Heart left ventricle (tissue), 16 donors: ENCODE results near the gene SPATA3. TPM values are rescaled to one million over a fixed set of nuclear protein-coding genes. Genes with fewer than 3 reads are reported as not detected.

Source experiments
- ATAC-seq, 4 donors: fragments of 200-7000 bp; cut with Tn5 transposase; one replicate each; pipeline ENCODE4 v1.9.1; 2020 to 2022; ENCODE audit warnings: moderate library complexity in 4 of 4, mild to moderate bottlenecking in 3 of 4, moderate number of reproducible peaks in 1 of 4
- DNase-seq, 5 donors: peaks; one replicate each; pipeline ENCODE4 v3.0.0-alpha.2; 2020
- H3K27ac ChIP-seq, 12 donors: fragments of 200-600 bp; sonication (generic) in 4 of 12; one replicate each; pipeline versions ENCODE4 v1.5.0 to v1.8.0; 2016 to 2022; ENCODE audit warnings: mild to moderate bottlenecking in 2 of 12
- H3K27me3 ChIP-seq, 9 donors: fragments of 200-600 bp; sonication (generic) in 2 of 9; one replicate each; pipeline versions ENCODE4 v1.5.1 to v1.8.0; 2016 to 2022; ENCODE audit warnings: mild to moderate bottlenecking in 3 of 9
- H3K36me3 ChIP-seq, 9 donors: fragments of 200-600 bp; sonication (generic) in 2 of 9; one replicate each; pipeline versions ENCODE4 v1.5.0 to v1.8.0; 2018 to 2022; ENCODE audit warnings: mild to moderate bottlenecking in 2 of 9
- H3K4me1 ChIP-seq, 12 donors: fragments of 200-600 bp; sonication (generic) in 4 of 12; one replicate each; pipeline versions ENCODE4 v1.5.0 to v1.8.0; 2016 to 2022; ENCODE audit warnings: mild to moderate bottlenecking in 3 of 12
- H3K4me3 ChIP-seq, 12 donors: fragments of 200-600 bp; sonication (generic) in 4 of 12; one replicate each; pipeline versions ENCODE4 v1.5.0 to v1.8.0; 2017 to 2022; ENCODE audit warnings: mild to moderate bottlenecking in 9 of 12, moderate library complexity in 4 of 12
- H3K9me3 ChIP-seq, 12 donors: fragments of 200-600 bp; sonication (generic) in 4 of 12; one replicate each; pipeline versions ENCODE4 v1.5.0 to v1.8.0; 2016 to 2022; ENCODE audit warnings: mild to moderate bottlenecking in 1 of 12
- POLR2A ChIP-seq, 2 donors: fragments of 450-650 bp; IDR thresholded peaks; one replicate each; pipeline ENCODE4 v1.6.1; 2017; ENCODE audit warnings: antibody characterized with exemption in 2 of 2, mild to moderate bottlenecking in 2 of 2, moderate library complexity in 2 of 2
- WGBS, 4 donors: extraction: QIAGEN DNeasy Blood & Tissue Kit in 2 of 4; methylation state at CpG; one replicate each; pipeline versions ENCODE4 v1.1.5 to v1.1.7; 2013 to 2018; 5-methylcytosine and 5-hydroxymethylcytosine counted together
- intact Hi-C, 10 donors: fragments of 100-400 bp; cut with DNase I; formaldehyde crosslinking; loops; one replicate each; pipeline versions ENCODE4 v1.11.1 to v1.14.2; 2022
- polyA plus RNA-seq, 2 donors: library from polyadenylated mRNA; stranded (reverse); fragments of 200-250 nt; gene quantifications; one replicate each; pipeline ENCODE4 v1.2.3, GENCODE V29; 2013
- total RNA-seq, 9 donors: library from RNA; depleted of rRNA in 2 of 9; stranded (reverse); fragments of >200 nt in 2 of 9; fragmentation: NEBNext Ultra II Directional in 3 of 9; extraction: Animal tissue kit (Norgen Biotek cat#: 25700) in 3 of 9; gene quantifications; one replicate each; pipeline versions ENCODE4 v1.1.0 to v1.2.4, GENCODE V29; 2016 to 2023
- TF ChIP-seq, protein P1 (sequence below), 12 donors: fragments of 200-600 bp; sonication (generic) in 4 of 12; IDR thresholded peaks; one replicate each; pipeline versions ENCODE4 v1.5.0 to v1.8.0; 2018 to 2022; ENCODE audit warnings: antibody characterized with exemption in 12 of 12, mild to moderate bottlenecking in 5 of 12
- donor health status: ischemic (EF 13 %, LVEDD 7.1; RV severe dilation, severe dysfunction).
- donor health status: healthy with polysubstance abuse.
- donor health status: DM: no; HTN: yes; CAD: no.
- donor health status: DM: no; HTN: no; CAD: no.
- donor health status: ischemic (EF 25% LVEDD 6.9; RV normal size, moderate dysfunction).
- donor health status: ischemic (EF 25% LVEDD 5.7; RV mildly dilated, moderate dysfunction).
- donor health status: healthy.
- donor health status: DM: yes; HTN: yes; CAD: no.
- donor health status: ischemic (EF 35%, LVEDD 5.7; RV mildly dilated, moderate dysfunction).
- donor health status: nonischemic (EF 11% LVEDD 7.7; RV severe dilation, severe dysfunction).
- donor health status: DM: yes; HTN: yes; CAD: no.
- donor health status: PGD.
- donor health status: ischemic (EF 29% LVEDD 5.4; RV normal size, mild dysfunction).
- donor health status: nonischemic (EF 23%, LVEDD 6.1; RV moderate dilation, normal function).

Gene SPATA3
- total and polyA plus RNA-seq, 11 donors, result not detected

DNA sequence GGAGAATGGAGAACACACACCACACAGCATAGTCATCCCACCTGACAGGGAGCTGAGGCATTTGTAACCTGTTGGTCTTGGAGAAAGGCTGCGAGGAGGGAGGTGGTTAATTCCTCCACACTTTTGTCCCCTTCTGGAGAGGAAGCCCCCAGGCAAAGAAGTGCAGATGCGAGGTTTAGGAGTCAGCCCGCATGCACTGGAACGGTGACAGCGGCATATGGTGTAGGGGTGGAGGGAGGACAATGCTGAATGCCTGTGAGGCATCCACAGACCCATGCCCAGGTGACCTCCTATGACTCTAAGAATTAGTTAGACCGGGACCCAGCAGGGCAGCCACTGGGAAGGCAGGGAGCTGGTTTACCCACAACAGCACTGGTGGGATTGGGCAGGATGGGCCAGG lies 12.2 kb downstream of the SPATA3 start:
- ATAC-seq (no peak), DNase-seq (no peak)
- Histone ChIP-seq H3K4me1 (no peaks in the 10 kb centered on the region), H3K27ac (no peak overlapping the region), H3K4me3 (no peak overlapping the region), H3K36me3 (no peaks in the 10 kb centered on the region), H3K9me3 (no peaks in the 10 kb centered on the region), H3K27me3 (peaks cover 0 to 14% (median 3%) of the 10 kb centered on the region in 9 donors)
- intact Hi-C loops, result no loop called here
- TF ChIP-seq, protein P1, sequence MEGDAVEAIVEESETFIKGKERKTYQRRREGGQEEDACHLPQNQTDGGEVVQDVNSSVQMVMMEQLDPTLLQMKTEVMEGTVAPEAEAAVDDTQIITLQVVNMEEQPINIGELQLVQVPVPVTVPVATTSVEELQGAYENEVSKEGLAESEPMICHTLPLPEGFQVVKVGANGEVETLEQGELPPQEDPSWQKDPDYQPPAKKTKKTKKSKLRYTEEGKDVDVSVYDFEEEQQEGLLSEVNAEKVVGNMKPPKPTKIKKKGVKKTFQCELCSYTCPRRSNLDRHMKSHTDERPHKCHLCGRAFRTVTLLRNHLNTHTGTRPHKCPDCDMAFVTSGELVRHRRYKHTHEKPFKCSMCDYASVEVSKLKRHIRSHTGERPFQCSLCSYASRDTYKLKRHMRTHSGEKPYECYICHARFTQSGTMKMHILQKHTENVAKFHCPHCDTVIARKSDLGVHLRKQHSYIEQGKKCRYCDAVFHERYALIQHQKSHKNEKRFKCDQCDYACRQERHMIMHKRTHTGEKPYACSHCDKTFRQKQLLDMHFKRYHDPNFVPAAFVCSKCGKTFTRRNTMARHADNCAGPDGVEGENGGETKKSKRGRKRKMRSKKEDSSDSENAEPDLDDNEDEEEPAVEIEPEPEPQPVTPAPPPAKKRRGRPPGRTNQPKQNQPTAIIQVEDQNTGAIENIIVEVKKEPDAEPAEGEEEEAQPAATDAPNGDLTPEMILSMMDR (IDR thresholded peaks at IDR 0.05), result no peak
- TF ChIP-seq POLR2A (IDR thresholded peaks at IDR 0.05), result no peak
- 83 to 89% (median 87%) methylated on average over 6 of the region's 6 CpGs for WGBS, 4 donors

DNA sequence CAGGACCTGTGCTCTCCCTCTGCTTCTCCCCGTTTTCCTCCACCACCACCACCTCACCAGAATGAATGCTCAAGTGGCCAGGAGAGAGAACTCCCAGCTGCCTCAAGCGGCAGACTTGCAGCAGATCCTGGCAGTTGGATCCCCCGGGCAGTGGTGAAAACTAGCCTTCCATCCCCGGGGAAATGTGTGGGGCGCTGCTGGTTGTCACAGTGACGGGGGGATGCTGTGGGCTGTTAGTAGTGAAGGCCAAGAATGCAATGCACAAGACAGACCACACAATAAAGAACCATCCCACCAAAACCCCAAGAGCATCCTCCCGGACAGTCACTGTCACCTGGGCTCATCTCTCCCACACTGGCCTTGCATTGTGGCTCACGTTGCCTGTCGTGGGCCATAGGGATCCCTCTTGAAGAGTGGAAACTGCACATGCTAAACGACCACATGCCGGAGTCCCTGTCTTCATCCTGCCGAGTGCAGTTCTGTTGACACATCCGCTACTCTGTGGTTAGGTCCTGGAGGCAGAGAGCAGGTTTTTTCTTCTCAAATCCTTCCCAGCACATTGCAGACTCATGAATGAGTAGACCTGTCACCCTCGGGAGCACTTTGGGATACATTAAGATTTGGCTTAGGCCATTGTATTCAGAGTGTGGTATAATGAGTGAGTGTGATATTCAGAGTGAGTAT lies 13.5 kb downstream of the SPATA3 start:
- ATAC-seq (no peak), DNase-seq (no peak)
- H3K27me3 ChIP-seq, result peaks cover 0 to 17% (median 0%) of the 10 kb centered on the region in 9 donors
- no peak for TF ChIP-seq POLR2A (IDR thresholded peaks at IDR 0.05)
- TF ChIP-seq, protein P1 (IDR thresholded peaks at IDR 0.05), result no peak
- H3K27ac ChIP-seq, result no peak overlapping the region
- intact Hi-C loops, result no loop called here
- H3K4me1 ChIP-seq, result no peaks in the 10 kb centered on the region
- WGBS, 4 donors, result 52 to 62% (median 56%) methylated on average over 13 to 14 of the region's 14 CpGs
- no peak overlapping the region for H3K4me3 ChIP-seq
- H3K36me3 ChIP-seq, result no peaks in the 10 kb centered on the region
- no peaks in the 10 kb centered on the region for H3K9me3 ChIP-seq

DNA sequence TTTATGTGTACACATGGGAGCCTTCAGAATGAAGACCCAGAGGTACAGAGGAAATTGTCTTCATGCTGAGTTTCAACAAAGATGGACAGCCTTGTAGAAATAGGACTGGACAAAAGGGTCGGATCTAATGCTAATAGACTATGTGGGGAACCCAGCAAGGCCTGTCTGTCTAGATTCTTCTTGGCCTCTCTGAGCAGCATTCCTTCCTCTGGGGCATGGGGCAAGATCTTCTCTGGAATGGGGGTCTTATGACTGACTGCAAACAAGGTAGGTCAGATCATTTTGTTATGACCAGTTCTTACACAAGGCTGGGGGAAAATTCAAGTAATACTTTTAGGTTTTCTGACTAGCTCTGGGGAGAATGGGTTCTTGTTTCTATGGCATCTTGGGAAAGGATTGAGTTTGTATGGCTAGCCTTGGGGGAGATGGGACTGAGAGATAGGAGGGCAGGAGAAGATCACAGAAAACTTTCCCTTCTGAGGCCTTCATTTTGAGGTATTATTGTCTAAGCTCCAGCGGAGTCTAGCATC lies 14.3 kb downstream of the SPATA3 start:
- Histone ChIP-seq H3K27ac (no peak overlapping the region), H3K4me1 (no peaks in the 10 kb centered on the region), H3K9me3 (no peaks in the 10 kb centered on the region), H3K36me3 (no peaks in the 10 kb centered on the region), H3K27me3 (peaks cover 0 to 23% (median 1%) of the 10 kb centered on the region in 9 donors), H3K4me3 (no peak overlapping the region)
- intact Hi-C loops, result no loop called here
- ATAC-seq, result no peak
- DNase-seq, result no peak
- TF ChIP-seq POLR2A (IDR thresholded peaks at IDR 0.05), result no peak
- TF ChIP-seq, protein P1 (IDR thresholded peaks at IDR 0.05), result no peak
- 67 to 94% (median 94%) methylated on average over 2 of the region's 2 CpGs for WGBS, 4 donors

DNA sequence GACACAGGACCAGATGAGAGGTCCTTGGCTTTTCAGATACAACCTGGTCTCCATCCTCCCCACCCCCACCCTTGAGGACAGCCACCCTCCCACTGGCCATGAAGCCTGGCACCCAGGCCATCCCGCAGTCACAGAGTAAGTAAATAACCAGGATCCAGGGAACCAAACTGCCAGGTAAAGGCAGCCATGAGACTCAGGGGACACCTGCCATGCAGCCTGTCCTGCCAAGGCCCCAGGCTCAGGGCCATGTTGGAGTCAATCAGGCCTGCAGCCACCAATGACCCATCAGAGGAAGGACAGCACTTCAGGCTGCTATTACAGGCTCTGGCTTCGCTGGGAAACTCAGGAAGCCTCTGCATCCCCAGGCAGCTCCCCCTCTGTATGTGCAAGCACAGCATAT lies 15.6 kb downstream of the SPATA3 start:
- Histone ChIP-seq H3K36me3 (no peaks in the 10 kb centered on the region), H3K4me1 (no peaks in the 10 kb centered on the region), H3K27me3 (peaks cover 0 to 26% (median 4%) of the 10 kb centered on the region in 9 donors), H3K9me3 (no peaks in the 10 kb centered on the region), H3K27ac (no peak overlapping the region), H3K4me3 (no peak overlapping the region)
- TF ChIP-seq, protein P1 (IDR thresholded peaks at IDR 0.05), result no peak
- TF ChIP-seq POLR2A (IDR thresholded peaks at IDR 0.05), result no peak
- intact Hi-C loops, result no loop called here
- no peak for ATAC-seq
- DNase-seq, result no peak
- 0 to 66% (median 44%) methylated on average over 1 to 2 of the region's 2 CpGs for WGBS, 4 donors
